Bronchial epithelial cell (primary cell): Measurements from ENCODE around the gene BFAR. TPM values are rescaled to one million over a fixed set of nuclear protein-coding genes. Genes with fewer than 3 reads are reported as not detected.

Source experiments
- DNase-seq: peaks from one replicate; pipeline ENCODE4 v3.0.0-alpha.2; 2010; ENCODE audit warnings: low read depth
- FAIRE-seq: peaks from 2 replicates; lab custom pipeline; 2011; peaks lifted over from hg19 to GRCh38; lab: Jason Lieb, UNC
- H3K27me3 ChIP-seq: 2 replicates; pipeline ENCODE4 v1.5.1; 2011; ENCODE audit warnings: low read length; ENCODE audit not compliant: control insufficient read depth, insufficient read depth
- H3K36me3 ChIP-seq: 2 replicates; pipeline ENCODE4 v1.5.1; 2011; ENCODE audit warnings: low read length; ENCODE audit not compliant: control insufficient read depth, insufficient read depth
- H3K4me3 ChIP-seq: 2 replicates; pipeline ENCODE4 v1.5.1; 2011; ENCODE audit warnings: mild to moderate bottlenecking, low read depth, low read length, control low read depth
- total RNA-seq: library from RNA; depleted of rRNA; stranded (reverse); fragments of >200 nt; gene quantifications from 2 replicates; pipeline ENCODE4 v1.2.1, GENCODE V29; 2014
- TF ChIP-seq, protein P1 (sequence below): IDR thresholded peaks from 2 replicates; pipeline ENCODE4 v1.5.1; 2011; ENCODE audit warnings: mild to moderate bottlenecking, moderate library complexity, low read length, control low read depth, inconsistent platforms; ENCODE audit not compliant: insufficient read depth, severe bottlenecking

The BFAR gene
- total RNA-seq, 1 donor from 2014 or later = 50.5 TPM

DNA sequence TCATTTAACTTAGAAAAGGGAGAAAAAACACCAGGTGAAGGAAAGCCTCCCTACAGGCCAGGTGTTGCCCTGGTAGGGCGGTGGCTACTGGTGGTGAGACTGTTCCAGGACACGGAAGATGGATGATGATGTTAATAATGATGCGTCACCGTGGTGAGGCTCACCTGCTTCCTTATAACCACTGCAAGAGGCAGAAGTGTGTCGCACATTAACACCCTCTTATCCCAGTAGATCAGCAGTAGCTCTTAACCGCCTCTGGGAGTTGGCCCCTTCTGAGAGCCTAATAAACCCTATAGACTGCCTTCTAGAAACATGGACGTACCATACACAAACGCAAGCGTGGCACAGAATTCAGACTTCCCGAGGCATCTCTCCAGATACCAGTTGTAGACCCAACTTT is 7.8 kb downstream of the BFAR start:
- TF ChIP-seq, protein P1, sequence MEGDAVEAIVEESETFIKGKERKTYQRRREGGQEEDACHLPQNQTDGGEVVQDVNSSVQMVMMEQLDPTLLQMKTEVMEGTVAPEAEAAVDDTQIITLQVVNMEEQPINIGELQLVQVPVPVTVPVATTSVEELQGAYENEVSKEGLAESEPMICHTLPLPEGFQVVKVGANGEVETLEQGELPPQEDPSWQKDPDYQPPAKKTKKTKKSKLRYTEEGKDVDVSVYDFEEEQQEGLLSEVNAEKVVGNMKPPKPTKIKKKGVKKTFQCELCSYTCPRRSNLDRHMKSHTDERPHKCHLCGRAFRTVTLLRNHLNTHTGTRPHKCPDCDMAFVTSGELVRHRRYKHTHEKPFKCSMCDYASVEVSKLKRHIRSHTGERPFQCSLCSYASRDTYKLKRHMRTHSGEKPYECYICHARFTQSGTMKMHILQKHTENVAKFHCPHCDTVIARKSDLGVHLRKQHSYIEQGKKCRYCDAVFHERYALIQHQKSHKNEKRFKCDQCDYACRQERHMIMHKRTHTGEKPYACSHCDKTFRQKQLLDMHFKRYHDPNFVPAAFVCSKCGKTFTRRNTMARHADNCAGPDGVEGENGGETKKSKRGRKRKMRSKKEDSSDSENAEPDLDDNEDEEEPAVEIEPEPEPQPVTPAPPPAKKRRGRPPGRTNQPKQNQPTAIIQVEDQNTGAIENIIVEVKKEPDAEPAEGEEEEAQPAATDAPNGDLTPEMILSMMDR = no peak
- Histone ChIP-seq H3K36me3 (peaks cover 9% of the 10 kb centered on the region), H3K4me3 (no peak overlapping the region), H3K27me3 (no peaks in the 10 kb centered on the region)
- FAIRE-seq (no peak), DNase-seq (no peak)

DNA sequence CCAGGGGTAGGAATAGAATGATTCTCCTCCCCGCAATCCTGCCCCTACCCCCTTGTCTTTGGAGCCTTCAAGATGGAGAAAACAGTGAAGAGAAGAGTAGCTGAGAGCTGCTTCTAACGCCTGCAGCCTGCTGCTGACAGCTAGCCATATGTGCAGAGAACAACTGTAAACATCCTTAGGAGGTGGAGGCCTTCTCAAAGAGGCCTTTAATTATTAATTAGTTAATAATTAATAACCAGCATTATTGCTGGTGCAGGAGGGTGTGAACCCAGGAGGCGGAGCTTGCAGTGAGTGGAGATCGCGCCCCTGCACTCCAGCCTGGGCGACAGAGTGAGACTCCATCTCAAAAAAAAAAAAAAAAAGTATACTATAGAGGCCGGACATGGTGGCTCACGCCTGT is 8.5 kb downstream of the BFAR start:
- Histone ChIP-seq H3K4me3 (no peak overlapping the region), H3K27me3 (no peaks in the 10 kb centered on the region), H3K36me3 (peaks cover 9% of the 10 kb centered on the region)
- TF ChIP-seq, protein P1 = no peak
- no peak for DNase-seq
- FAIRE-seq = no peak

DNA sequence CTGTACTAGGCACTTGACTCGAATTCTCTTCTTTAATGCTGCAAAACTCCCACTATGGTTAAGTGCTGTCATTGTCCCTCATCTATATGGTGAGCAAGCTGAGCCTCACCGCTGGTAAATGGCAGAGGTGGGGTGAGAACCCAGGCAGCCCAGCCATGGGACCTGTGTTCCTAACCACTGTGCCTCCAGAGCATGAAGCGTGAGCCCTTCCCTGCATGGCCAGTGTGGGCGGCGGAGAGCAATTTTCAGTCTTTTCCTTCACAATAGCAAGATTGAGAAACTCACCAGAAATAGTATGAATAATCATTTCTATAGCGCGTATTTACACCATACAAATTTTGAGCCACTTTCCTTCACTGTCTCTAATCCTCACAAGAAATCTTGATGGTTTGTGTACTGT is 9.2 kb downstream of the BFAR start:
- TF ChIP-seq, protein P1 = no peak
- DNase-seq (no peak), FAIRE-seq (no peak)
- no peak overlapping the region for H3K4me3 ChIP-seq
- H3K27me3 ChIP-seq = no peaks in the 10 kb centered on the region
- peaks cover 9% of the 10 kb centered on the region for H3K36me3 ChIP-seq

DNA sequence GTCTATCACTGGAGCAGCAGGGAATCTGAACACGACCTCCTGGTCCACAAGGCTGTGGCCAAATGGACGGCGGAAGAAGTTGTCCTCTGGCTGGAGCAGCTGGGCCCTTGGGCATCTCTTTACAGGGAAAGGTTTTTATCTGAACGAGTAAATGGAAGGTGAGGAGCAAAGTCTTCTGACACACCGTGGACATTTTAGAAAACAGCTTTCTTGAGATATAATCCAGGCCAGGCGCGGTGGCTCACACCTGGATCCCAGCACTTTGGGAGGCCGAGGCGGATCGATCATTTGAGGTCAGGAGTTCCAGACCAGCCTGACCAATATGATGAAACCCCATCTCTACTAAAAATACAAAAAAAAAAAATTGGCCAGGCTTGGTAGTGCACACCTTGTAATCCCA is 17.1 kb downstream of the BFAR start:
- H3K27me3 ChIP-seq = no peaks in the 10 kb centered on the region
- no peak overlapping the region for H3K4me3 ChIP-seq
- H3K36me3 ChIP-seq = peaks cover 14% of the 10 kb centered on the region
- DNase-seq = no peak
- TF ChIP-seq, protein P1 = no peak
- no peak for FAIRE-seq

DNA sequence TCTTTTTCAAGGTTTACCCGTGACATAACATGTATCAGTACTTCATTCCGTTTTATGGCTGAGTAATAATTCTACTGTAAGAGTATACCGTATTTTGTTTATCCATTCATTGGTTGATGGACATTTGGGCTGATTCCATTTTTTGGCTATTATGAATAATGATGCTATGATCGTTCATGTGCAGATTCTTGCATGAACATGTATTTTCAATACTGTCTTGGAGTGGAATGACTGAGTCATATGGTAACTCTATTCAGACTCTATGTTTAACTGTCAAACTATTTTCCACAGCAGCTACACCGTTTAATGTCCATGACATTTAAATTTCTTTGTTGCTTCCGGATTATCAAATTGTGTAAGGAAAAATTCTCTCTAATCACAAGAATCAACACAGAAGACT is 17.9 kb downstream of the BFAR start:
- peak; percentile 97 for DNase-seq
- Histone ChIP-seq H3K36me3 (peaks cover 14% of the 10 kb centered on the region), H3K27me3 (no peaks in the 10 kb centered on the region), H3K4me3 (no peak overlapping the region)
- FAIRE-seq = no peak
- TF ChIP-seq, protein P1 = no peak

DNA sequence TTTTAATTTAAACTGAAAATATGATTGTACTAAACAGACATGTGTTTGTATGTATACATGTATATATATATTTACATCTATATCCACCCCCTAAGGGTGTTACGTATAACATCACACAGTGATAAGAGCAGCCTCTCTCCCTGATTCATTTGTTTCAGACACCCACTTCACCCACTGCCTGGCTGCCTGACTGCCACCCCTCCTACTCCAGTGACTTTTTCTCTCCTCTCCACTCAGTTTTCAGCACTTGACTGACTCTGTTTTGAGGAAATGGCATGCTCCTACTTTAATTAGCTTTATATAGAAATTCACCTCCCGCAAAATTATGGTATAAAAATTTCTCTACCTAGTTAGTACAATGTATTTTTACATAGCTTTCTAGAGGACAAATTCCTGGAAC is 20.0 kb downstream of the BFAR start:
- H3K27me3 ChIP-seq = no peaks in the 10 kb centered on the region
- FAIRE-seq (no peak), DNase-seq (no peak)
- H3K4me3 ChIP-seq = no peak overlapping the region
- peaks cover 14% of the 10 kb centered on the region for H3K36me3 ChIP-seq
- TF ChIP-seq, protein P1 = no peak
